HEK293 (cell line): ENCODE data around the gene TTBK1.

ENCODE experiments used
- CTCF ChIP-seq: fragments of 450-650 bp; formaldehyde crosslinking; IDR thresholded peaks from 2 replicates; pipeline ENCODE4 v1.5.1; 2016; ENCODE audit warnings: missing biosample characterization, missing genetic modification characterization
- PRDM10 ChIP-seq: fragments of 450-650 bp; formaldehyde crosslinking; IDR thresholded peaks from 2 replicates; pipeline ENCODE4 v1.5.1; 2016; ENCODE audit warnings: missing biosample characterization, missing genetic modification characterization
- YY1 ChIP-seq: fragments of 450-650 bp; formaldehyde crosslinking; IDR thresholded peaks from 2 replicates; pipeline ENCODE4 v1.5.1; 2018; ENCODE audit warnings: missing biosample characterization, missing genetic modification characterization
- ZBTB10 ChIP-seq: fragments of 450-650 bp; formaldehyde crosslinking; IDR thresholded peaks from 2 replicates; pipeline ENCODE4 v1.5.1; 2016; ENCODE audit warnings: missing biosample characterization, missing genetic modification characterization
- ZNF221 ChIP-seq: fragments of 450-650 bp; formaldehyde crosslinking; IDR thresholded peaks from 2 replicates; pipeline ENCODE4 v1.5.1; 2017; ENCODE audit warnings: missing biosample characterization, missing genetic modification characterization, borderline replicate concordance
- ZNF26 ChIP-seq: fragments of 450-650 bp; formaldehyde crosslinking; IDR thresholded peaks from 2 replicates; pipeline ENCODE4 v1.5.1; 2016; ENCODE audit warnings: missing biosample characterization, missing genetic modification characterization
- ZNF398 ChIP-seq: fragments of 450-650 bp; formaldehyde crosslinking; IDR thresholded peaks from 2 replicates; pipeline ENCODE4 v1.5.1; 2017; ENCODE audit warnings: missing biosample characterization, missing genetic modification characterization
- ZNF423 ChIP-seq: fragments of 450-650 bp; formaldehyde crosslinking; IDR thresholded peaks from 2 replicates; pipeline ENCODE4 v1.5.1; 2016; ENCODE audit warnings: missing biosample characterization, missing genetic modification characterization
- ZNF664 ChIP-seq: fragments of 450-650 bp; formaldehyde crosslinking; IDR thresholded peaks from 2 replicates; pipeline ENCODE4 v1.5.1; 2016; ENCODE audit warnings: missing biosample characterization, missing genetic modification characterization
- ZNF792 ChIP-seq: fragments of 450-650 bp; formaldehyde crosslinking; IDR thresholded peaks from 2 replicates; pipeline ENCODE4 v1.5.1; 2016; ENCODE audit warnings: missing biosample characterization, missing genetic modification characterization

- TF ChIP-seq CTCF (no peak), YY1 (tag by site-specific recombination) (no peak), ZNF792 (tag by site-specific recombination) (no peak), ZNF423 (no peak), ZNF221 (tag by site-specific recombination) (no peak), ZNF398 (tag by site-specific recombination) (no peak), ZNF26 (tag by site-specific recombination) (no peak), ZBTB10 (tag by site-specific recombination) (no peak), ZNF664 (tag by site-specific recombination) (no peak), PRDM10 (tag by site-specific recombination) (no peak)
Observed at GRCh38 chr6:43220439-43220951, 22.8 kb upstream of the TTBK1 start.
